HG02943 (cell line): ENCODE results near the gene PLOD2.
A peak's percentile ranks its signal among the peaks of the same experiment; 100 is the strongest.

ENCODE experiments used
- ATAC-seq: cut with Tn5 transposase; IDR thresholded peaks from one replicate; pipeline ENCODE4 v1.9.1; 2021; ENCODE audit warnings: mild to moderate bottlenecking, low read depth, moderate library complexity; ENCODE audit not compliant: unreplicated experiment

The PLOD2 gene

DNA sequence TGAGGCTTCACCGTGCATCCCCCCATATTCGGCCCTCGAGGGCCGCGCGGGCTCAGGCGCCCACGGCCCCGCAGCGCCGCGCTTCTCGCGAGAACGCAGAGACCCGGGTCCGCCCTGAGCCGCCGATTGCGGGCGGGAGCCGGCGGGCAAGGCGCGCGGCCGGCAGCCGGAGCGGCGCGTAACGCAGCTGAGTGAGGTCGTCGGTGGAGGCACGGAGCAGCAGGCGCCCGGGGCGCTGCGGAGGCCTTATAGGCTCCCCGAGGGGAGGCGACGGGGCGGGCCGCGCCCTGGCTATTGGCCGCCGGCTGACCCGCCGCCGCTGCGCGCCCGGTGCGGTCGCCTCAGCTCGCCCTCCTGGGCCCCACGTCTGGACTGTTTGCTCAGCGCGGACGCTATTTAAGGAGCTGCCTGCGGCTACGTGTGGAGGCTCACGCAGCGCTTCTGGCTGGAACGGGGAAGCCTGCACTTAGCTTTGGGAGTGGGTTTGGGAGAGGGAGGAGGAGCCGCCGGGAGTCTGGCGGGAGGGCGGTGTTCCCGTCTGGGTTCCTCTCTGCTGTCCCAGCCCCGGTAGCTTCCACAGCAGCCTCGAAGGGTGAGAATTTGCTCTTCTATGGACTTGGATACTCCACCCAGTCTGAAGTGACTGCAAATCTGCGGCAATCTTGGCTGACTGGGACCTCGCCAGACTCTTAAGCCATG, at the start of gene PLOD2:
PLOD2 (minus strand) TSS at position 221 of the 699 bp plus-strand sequence; CDS start at position 26, 195 bp downstream.
- ATAC-seq: peak; percentile 57

DNA sequence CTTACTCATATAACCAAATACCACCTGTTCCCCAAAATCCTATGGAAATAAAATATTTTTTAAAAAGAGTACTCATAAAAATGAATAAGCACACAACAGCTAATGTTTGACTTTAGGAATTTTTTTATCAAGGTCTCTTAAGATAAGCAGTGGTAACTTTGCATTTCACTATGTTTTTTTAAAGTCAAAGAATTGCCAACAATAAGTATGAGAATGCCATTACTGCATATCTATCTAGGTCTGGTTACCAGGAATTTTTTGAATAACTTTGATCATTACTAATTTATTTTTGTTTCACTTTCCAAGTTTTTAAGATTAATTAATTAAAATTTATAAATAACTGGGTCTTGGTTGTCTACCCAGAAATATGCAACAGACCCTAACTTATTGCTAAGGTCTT, 48.4 kb upstream of the PLOD2 start:
- no peak for ATAC-seq

DNA sequence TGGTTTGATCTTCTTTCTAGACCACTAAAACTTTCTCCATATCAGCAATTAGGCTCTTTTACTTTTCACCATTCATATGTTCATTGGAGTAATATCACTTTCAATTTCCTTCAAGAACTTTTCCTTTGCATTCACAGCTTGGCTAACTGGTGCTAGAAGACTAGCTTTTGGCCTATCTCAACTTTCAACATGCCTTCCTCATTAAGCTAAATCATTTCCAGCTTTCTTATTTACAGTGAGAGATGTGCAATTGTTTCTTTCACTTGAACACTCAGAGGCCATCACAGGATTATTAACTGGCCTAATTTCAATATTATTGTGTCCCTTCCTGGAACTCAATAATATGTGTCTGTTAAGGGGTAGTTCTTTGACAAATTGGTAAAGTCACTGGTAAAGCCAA, 42.8 kb upstream of the PLOD2 start:
- ATAC-seq: no peak

DNA sequence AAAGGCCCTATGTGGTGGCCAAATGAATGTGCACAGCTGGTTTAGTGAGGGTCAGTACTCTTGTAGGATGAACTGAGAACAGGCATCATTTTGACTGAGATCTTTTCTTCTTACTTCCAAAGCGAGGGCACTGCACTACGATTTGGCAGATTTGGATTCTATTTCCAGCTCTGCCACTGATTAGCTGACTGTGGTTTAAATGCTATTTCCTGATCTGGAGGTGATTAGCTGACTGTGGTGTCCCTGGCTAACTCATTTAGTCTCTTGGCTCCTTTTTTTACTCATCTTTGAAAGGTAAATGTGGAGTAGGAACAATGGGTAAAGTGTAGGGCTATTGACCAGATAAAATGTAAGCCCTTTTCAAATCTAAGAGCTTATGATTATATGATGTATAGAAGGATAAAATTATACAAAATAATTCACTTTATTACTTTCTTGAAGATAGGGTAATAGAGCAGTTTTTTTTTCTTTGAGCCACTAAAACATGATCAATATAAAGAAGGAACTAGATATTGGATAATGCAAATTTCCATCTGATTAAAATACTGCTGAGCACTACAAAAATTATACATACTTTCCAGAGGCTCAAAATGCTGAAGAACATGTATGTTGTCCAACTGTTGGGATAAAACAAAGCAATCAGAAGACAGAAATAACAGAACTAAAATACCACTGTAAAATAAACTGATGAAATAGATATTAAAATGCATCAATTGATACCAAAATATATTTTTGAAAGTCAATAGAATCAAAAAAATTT, 39.7 kb upstream of the PLOD2 start:
- ATAC-seq: no peak

DNA sequence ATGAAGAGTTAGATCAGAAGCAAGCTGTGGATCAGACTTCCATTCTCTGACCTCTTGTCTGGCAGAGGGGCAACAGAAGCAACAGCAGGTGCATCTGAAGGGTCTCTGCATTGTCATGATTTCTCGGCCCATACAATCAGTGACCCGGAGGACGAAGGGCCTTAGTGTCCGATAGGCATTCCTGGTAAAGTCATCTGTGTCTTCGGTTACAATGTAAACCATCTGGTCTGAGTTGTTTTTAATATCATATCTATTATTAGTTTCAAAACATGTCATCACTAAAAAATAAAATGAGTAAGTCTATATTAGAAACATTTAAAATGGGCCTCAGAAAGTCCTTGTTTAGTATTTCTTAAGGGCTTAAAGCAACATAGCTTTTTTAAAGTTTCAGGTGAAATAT, 38.8 kb upstream of the PLOD2 start:
- ATAC-seq: no peak

DNA sequence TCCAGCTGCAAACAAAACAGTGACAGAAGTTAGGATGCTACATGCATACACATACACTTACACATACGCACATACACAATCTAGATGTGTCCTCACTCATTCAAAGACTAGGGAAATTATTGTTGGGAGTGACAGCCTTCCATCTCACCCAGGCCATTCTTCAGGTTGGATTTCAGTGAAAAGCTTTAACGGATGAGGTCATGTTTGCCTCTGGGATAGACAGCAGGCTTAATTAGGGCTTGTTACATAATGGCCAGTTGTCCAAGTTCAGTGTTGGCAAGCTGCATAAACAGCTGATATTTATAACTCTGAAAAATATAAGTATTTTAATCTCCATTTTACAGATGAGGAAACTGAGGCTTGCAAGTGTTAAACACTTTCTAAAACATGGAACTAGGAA, 35.8 kb upstream of the PLOD2 start:
- ATAC-seq: no peak

DNA sequence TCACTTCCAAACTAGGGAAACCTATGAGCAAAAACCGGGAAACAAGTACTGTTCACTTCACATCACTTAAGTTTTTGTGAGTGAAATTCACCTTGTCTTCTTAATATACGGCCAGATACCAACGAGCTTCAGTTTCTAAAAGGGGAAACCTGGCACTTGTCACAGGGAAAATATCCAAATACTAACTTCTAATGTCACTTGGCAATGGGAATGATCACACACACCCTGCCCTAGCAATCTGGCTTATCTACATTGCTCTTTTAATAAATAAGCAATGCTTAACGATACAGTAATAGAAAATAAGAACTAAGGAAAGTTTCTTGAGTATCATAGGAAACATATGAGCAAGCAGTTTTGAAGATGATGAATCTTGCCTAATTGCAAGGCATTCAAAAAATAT, 34.6 kb upstream of the PLOD2 start:
- ATAC-seq: no peak

DNA sequence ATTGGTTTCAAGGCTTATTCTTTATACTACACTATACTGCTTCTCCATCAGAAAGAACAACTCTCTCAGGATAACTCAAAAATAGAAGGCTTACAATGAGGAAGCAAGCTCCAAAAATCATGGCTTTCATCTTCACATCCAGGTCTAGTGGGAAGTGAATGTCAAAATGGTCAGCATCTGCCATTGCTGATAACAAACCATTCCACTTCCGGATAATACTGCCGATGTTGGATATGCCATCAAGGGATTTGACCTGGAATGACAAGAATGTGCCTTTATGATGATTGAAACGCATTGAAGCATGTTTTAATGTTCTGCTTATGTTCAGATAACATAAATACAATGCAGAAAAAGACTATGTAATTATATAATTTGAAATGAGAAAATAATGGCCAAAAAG, 34.0 kb upstream of the PLOD2 start:
- ATAC-seq: no peak

DNA sequence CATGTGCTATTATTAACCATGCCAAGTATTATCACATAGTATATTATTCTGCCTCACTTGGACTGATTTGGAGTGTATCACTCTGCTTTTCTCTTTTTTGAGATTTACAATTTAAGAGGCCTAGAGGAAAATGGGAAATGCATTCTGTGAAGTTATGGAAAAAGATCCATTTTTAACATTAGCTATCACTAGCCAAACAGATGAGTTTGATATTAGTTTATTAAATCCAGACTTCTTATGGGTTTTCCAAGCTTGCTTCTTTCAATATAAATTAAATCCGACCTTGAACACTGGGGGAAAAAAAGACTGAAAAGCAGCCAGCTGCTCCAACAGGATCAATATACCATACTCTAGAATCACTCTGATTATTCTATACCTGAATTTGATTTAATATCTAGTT, 30.1 kb upstream of the PLOD2 start:
- ATAC-seq: no peak

DNA sequence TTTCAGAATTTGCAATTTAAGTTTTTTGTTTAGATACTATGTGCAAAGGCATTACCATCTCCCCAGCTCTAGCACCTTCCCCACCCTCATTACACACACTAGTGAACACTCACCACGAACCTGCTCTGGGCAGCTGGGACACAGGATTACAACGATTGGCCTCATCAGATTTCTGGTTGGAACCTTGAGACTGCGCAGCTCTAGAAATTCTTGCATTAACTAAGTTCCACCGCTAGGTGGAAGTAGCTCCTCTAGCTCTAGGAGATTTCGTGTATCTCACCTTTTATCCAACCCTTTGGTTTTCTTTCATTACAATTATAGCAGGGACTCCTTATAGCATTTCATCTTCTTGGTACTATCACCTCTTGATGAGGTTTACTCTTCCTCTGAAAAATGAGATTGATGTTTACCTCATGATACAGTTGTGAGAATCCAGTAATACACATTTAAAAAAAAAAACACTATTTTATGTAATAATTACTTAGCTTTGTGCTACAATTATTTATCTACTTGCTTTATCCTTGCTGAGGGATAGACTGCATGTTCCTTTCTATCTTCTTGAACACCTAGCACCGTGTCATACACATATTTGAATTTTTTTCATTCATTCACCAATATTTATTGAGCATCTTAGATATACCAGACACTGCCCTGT, 28.7 kb upstream of the PLOD2 start:
- peak; percentile 89 for ATAC-seq

DNA sequence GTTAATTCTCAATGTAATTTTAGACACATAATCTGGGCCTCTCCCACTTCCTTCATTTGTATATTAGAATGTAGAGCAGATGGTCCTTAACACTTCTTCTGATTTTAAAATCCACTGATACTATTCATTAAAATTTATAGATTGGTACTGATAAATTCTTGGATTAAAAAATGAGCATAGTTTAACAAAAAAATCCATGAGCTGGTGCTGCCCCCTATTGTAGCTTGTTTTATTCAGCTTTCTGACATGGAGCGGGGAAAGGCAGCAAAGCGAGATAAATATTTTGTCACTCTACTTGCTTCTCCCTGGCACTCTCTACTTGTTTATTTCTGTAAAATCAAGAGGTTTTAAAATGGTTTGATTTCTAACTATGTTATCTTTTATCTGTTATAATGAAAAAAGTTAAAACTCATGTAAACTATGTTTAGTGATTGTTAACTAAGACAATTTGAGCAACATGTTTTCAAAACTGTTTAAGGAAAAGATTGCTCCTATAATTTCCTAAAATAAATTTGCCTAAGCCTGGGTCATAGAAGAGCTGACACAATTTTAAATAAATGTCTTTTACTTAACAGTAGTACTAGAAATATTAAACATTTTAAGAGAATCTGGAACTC, 26.5 kb upstream of the PLOD2 start:
- ATAC-seq: no peak

DNA sequence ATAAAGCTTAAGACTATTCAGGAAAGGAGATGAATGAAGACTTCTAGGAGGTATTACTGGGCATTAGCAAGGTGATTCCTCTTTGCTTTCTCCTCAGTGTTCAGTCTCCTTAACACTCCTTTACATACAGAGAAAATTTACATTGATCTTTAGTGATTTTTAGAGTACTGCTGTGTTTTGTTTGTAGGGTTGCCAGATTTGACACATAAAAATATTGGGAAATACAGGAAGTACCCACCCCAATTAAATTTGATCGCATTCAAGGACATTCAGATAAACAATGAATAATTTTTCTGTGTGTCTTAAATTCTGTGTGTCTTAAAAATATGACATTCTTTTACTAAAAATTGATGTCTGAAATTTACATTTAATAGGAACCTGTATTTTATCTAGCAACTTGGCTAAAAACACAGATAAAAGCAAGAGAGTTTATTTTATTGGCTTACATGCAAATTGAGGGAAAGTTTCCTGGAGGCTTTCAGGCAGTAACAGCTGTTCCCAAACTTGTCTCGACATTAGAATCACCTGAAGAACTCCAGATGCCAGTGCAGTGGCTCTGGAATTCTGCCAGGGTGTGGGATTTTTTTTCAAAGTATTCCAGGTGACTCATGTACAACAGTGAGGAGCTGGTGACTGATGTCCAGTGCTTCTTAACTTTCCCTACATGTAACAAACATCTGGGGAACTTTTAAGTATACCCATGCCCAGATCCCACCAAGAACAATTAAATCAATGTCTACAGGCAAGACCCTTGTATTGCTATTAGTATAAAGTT, 23.4 kb upstream of the PLOD2 start:
- ATAC-seq: no peak

DNA sequence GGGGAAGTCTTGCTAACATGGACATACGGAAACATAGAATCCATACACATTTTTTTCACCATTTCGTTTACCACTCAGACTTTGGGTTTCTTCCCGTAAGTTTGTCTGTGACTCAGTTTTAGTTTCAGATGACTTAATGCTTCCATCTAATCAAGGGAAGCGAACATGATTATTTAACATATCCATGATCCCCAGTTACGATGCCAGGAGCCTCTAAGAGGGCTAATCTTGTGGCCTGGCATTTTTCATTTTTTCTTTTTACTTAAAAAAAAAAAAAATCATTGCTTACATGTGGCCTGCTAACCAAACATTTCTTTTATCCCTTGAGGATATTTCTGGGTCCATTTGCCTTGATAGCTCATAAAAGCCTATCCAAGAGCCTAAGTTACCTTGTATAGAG, 20.2 kb upstream of the PLOD2 start:
- no peak for ATAC-seq

DNA sequence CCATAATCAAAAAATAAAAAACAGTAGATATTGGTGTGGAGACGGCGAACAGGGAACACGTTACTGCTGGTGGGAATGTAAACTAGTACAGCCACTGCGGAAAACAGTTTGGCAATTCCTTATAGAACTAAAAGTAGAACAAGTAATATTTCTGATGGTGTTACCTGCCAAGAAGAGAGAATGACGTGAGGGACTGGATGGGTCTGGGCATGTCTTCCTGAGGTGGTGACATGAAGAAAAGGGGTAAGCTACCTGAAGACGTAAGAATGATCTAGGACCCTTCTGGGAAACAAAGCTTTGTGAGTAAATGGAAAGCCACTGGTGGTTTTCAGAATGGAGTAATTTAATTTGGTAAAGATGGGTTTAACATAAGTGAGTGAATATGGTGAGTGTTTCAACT, 19.4 kb upstream of the PLOD2 start:
- ATAC-seq: no peak

DNA sequence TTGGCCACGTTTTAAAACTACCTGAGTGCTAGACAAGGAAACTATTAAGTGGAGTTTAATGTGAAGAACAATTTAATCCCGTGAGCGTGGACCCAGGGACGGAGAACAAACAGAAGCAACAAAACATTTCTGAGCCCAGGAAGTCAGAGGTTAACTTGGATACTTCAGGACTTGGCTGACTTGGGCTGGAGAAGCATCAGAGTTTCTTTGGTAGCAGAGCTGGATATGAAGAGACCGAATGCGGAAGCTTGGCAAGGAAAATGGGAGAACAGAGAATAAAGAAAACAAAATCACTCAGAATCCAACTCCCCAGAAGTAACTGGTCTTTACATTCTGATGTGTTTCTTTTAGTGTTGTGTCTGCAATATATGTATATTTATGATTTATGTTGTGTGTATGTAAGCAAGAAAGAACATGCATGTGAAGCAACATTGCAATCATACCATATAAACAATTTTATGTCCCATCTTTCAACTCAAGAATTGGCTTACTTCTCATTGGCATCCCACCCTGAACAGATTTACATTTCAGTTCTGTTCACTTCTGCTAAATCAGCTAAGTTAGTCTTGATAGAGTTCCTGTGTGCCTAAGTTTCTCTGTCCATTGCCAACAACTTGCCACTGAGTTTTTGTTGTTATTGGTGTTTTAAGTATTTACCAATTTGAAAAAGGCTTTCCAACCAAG, 17.2 kb upstream of the PLOD2 start:
- no peak for ATAC-seq

DNA sequence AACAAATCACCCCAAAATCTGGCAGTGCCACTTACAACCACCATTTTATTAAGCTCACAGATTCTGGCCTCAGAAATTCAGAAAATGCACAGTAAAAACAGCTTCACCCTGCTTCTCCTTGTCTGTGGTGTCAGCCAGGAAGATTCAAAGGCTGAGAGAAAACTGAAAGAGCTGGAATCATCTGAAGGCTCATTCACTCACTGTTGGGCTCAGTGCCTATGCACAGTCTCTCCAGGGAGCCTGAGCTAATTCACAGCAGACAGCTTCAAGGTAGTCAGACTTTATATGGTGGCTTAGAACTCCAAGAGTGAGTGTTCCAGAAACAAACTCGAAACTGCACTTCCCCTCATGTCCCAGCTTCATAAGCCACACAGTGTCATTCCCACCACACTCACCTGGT, 16.5 kb upstream of the PLOD2 start:
- ATAC-seq: no peak

DNA sequence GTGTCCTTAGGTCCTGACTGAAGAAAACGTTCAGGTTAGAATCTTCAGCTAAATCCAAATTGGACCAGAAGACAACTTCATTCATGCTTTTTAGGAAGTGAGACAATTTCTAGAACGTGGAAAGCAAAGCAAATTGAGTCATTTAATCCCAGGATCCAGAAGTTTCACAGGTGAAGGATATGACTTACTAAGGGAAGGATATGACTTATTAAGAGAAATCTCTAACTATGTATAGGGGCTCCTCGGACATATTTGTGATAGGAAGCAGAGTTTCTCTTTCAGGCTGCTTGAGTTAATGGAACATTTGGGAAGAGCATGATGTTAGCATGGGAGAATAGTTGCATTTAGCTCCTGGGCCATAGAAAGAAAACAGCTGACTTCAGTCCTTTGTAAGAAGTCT, 16.1 kb upstream of the PLOD2 start:
- ATAC-seq: no peak

DNA sequence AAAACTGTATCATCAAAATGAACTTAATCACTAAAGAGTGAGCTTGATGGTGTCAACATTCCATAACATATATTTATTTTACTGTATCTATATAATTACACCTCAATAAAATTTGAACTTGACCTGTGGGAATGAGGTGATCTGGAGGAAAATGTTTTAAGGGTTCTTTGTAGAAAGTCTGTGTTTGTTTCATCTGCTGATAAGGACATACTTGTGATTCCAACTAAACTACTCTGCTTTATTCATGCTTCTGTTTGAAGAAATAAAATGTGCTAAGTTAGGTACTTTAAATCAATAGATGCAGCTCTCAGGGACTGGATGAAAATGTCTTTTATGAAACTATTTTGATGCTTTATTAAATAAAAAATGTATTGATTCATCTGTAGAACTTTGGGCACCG, 11.6 kb upstream of the PLOD2 start:
- no peak for ATAC-seq

DNA sequence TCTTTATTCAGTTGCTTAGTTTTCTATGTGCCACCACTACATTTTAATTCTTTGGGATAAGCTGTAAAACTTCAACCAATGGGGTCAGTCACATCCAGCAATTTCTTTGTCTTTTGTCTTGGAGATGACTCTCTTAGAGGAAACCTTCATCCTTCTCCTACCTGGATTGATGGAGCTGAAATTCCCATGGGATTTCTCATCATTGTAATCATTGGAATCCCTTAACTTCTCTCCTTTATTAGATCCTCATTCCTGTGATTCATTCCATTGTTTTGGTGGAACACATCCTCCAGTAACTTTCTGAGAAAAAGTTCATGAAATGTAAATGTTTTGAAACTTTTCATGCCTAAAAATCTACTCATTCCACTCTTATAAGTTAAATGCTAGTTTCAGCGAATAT, 9.6 kb upstream of the PLOD2 start:
- ATAC-seq: no peak

DNA sequence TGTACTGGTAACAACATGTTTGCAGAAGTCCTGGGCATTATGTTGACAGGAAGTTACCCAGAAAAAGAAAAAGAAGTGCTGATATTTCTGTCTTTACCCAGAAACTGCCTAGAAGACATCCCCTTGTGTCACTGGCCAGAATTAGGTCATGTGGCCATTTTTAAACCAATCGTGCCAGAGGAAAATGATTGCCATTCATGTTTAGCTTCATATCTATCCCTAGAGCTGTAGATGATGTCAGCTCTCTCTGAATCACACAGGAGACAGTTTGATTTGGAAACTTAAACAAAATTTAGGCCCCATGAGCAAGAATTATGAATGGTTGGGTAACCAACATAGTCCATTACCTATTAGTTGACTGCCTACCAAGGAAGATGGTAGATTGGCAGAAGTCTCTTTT, 8.9 kb upstream of the PLOD2 start:
- ATAC-seq: no peak
